Ishikawa (cell line): ENCODE measurements around the gene FCRLB.

Experiments
- RAD21 ChIP-seq: IDR thresholded peaks from 2 replicates; pipeline ENCODE4 v1.6.1; 2012; ENCODE audit warnings: low read depth
- TCF12 ChIP-seq: IDR thresholded peaks from 2 replicates; pipeline ENCODE4 v1.6.1; 2012; ENCODE audit warnings: low read depth

DNA sequence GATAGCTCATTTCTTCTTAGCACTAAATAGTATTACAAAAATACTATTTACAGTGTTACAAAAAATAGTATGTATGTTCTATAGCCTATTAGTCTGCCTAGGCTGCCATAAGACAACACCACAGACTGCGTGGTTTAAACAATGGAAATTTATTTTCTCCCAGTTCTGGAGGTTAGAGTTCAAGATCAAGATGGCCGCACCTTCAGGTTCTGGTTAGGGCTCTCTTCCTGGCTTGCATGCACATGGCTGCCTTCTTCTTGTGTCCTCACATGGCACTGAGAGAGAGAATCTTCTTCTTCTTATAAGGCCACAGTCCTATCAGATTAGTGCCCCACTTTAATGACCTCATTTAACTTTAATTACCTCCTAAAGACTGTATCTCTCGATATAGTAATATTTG, 48.9 kb downstream of the FCRLB start:
- TF ChIP-seq RAD21 (no peak), TCF12 (no peak)
